AG09319 (cell line): ENCODE results near the gene UGT3A2.
"Not testable (repeated sequence)": the region's sequence is repeated elsewhere in the genome, so short reads cannot be mapped to it uniquely, and the experiment has no call there.

ENCODE experiments used
- DNase-seq: peaks from one replicate; pipeline ENCODE4 v3.0.0-alpha.2; 2010; ENCODE audit warnings: low read depth; ENCODE audit errors: extremely low read depth
- CTCF ChIP-seq: IDR thresholded peaks from 2 replicates; pipeline ENCODE4 v1.5.1; 2011; ENCODE audit warnings: low read depth, mild to moderate bottlenecking, inconsistent platforms, low read length, moderate library complexity

The UGT3A2 gene

GRCh38 chr5:36052538-36052937 is 14.1 kb downstream of the UGT3A2 start:
- DNase-seq: no peak
- no peak for TF ChIP-seq CTCF

- TF ChIP-seq CTCF: no peak
Measured at GRCh38 chr5:36049949-36050348, 16.7 kb downstream of the UGT3A2 start.

GRCh38 chr5:36047384-36048160 is 19.1 kb downstream of the UGT3A2 start:
- no peak for DNase-seq
- TF ChIP-seq CTCF: no peak

More at GRCh38 chr5:36049949-36050348, 16.7 kb downstream of the UGT3A2 start:
- DNase-seq: no peak

GRCh38 chr5:36045895-36046294 is 20.8 kb downstream of the UGT3A2 start:
- no peak for DNase-seq
- no peak for TF ChIP-seq CTCF

GRCh38 chr5:36041537-36041845 is 25.2 kb downstream of the UGT3A2 start:
- no peak for DNase-seq
- no peak for TF ChIP-seq CTCF

GRCh38 chr5:36040651-36041536 is 25.8 kb downstream of the UGT3A2 start:
- no peak for DNase-seq
- no peak for TF ChIP-seq CTCF

- TF ChIP-seq CTCF: no peak
- DNase-seq: no peak
Measured at GRCh38 chr5:36035696-36036095, 31.0 kb downstream of the UGT3A2 start.

GRCh38 chr5:36034536-36035134 is 32.0 kb downstream of the UGT3A2 start:
- DNase-seq: not testable (repeated sequence)
